ENCODE data around the gene SNN.

DNA sequence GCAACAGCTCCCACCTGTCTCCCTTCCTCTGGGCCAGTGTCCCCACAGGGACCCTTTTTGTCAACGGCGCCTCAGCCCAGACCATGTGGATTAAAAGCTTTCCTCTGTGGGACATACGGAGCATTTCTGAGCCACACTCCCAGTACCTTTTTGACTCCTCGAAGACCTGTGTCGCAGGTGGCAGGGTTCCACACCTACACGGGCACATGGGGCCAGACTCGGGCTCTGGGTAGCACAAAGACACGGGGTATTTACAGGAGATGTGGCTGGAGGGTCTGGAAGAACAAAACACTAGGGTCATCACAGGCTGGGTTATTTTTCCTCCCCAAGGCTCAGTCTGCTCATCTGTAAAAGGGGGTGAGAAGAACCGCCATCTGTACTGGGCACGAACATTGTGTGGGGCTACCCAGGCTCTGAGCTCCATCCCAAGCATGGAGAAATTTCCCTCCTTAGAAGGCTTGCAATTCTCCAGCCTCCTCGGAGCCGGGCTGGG is 32.5 kb upstream of the SNN start:
- TF ChIP-seq POLR2A (IDR thresholded peaks at IDR 0.05) = no peak
- TF ChIP-seq, protein P1, sequence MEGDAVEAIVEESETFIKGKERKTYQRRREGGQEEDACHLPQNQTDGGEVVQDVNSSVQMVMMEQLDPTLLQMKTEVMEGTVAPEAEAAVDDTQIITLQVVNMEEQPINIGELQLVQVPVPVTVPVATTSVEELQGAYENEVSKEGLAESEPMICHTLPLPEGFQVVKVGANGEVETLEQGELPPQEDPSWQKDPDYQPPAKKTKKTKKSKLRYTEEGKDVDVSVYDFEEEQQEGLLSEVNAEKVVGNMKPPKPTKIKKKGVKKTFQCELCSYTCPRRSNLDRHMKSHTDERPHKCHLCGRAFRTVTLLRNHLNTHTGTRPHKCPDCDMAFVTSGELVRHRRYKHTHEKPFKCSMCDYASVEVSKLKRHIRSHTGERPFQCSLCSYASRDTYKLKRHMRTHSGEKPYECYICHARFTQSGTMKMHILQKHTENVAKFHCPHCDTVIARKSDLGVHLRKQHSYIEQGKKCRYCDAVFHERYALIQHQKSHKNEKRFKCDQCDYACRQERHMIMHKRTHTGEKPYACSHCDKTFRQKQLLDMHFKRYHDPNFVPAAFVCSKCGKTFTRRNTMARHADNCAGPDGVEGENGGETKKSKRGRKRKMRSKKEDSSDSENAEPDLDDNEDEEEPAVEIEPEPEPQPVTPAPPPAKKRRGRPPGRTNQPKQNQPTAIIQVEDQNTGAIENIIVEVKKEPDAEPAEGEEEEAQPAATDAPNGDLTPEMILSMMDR (IDR thresholded peaks at IDR 0.05) = no peak
